ENCODE data around the gene INPP5D. TPM values are rescaled to one million over a fixed set of nuclear protein-coding genes. Genes with fewer than 3 reads are reported as not detected.

Gene INPP5D
- polyA plus RNA-seq, 3 donors: 30.6 to 90.2 (median 54.8) TPM

DNA sequence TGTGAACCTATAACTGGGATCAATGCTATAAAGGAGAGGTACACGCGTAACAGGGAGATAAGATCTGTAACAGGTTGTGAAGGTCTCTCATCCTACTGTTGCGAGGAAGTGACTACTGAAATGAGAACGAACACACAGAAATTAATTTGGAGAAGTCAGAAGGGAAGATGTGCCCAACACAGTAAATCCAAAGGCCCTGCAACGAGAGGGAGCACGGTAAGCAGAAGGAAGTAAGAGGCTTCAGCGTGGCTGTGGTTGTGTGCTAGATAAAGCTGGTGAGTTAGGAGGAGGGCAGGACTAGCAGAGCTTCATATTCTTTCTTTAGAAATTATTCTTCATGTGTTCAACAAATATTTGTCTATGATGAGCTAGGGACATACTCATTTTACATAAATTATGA is 188.9 kb downstream of the INPP5D start:
- Histone ChIP-seq H4K20me1 (ENCODE audit: insufficient read depth, low read length) (peaks cover 12% of the 10 kb centered on the region), H3K4me1 (ENCODE audit: control insufficient read depth in 1 of 2, insufficient read depth in 2 of 2, low read length in 2 of 2) (peaks cover 68 to 71% of the 10 kb centered on the region in 2 donors), H3K9ac (ENCODE audit: insufficient read depth, low read length, poor library complexity, severe bottlenecking) (no peak overlapping the region), H3K27me3 (ENCODE audit: control insufficient read depth in 2 of 2, insufficient read depth in 2 of 2, low read length in 2 of 2) (no peaks in the 10 kb centered on the region), H3K4me3 (replicated peaks in 1 of 3; ENCODE audit: low read depth in 2 of 3, low read length in 3 of 3) (peak overlapping the region in 1 of 3 experiments; percentile 30), H3K9me3 (replicated peaks in 1 of 2; ENCODE audit: control insufficient read depth in 1 of 2, insufficient read depth in 1 of 2, low read length in 2 of 2) (no peaks in the 10 kb centered on the region), H3K4me2 (replicated peaks; ENCODE audit: extremely low read depth, low read length, poor library complexity, severe bottlenecking) (peak overlapping the region; percentile 43), H3K79me2 (ENCODE audit: insufficient read depth, low read length) (peaks cover 26% of the 10 kb centered on the region), H3K36me3 (replicated peaks in 1 of 2; ENCODE audit: control insufficient read depth in 1 of 2, insufficient read depth in 2 of 2, low read length in 2 of 2) (peaks cover 2 to 5% of the 10 kb centered on the region in 2 donors), H3K27ac (ENCODE audit: low read depth in 1 of 2, low read length in 2 of 2) (peak overlapping the region in 1 of 2 donors; percentile 89), H2AFZ (ENCODE audit: insufficient read depth, low read depth, low read length, poor library complexity, severe bottlenecking) (no peak overlapping the region)
- H3K36me3 Mint-ChIP-seq: peaks cover 0 to under 1% of the 10 kb centered on the region in 2 donors
- peak overlapping the region; percentile 66 to 93 (median 89) for H3K27ac Mint-ChIP-seq
- intact Hi-C loops (cut with micrococcal nuclease): loop anchor here in 1 of 2 donors (10.0 kb wide), 1 partner anchor 154 kb away; no protein-coding TSS in a partner anchor
- 0% methylated on average over 5 of the region's 7 CpGs for WGBS (ENCODE audit: insufficient coverage)
- DNase-seq: peak; percentile 56 to 68 (median 66)
- TF ChIP-seq, protein P1, sequence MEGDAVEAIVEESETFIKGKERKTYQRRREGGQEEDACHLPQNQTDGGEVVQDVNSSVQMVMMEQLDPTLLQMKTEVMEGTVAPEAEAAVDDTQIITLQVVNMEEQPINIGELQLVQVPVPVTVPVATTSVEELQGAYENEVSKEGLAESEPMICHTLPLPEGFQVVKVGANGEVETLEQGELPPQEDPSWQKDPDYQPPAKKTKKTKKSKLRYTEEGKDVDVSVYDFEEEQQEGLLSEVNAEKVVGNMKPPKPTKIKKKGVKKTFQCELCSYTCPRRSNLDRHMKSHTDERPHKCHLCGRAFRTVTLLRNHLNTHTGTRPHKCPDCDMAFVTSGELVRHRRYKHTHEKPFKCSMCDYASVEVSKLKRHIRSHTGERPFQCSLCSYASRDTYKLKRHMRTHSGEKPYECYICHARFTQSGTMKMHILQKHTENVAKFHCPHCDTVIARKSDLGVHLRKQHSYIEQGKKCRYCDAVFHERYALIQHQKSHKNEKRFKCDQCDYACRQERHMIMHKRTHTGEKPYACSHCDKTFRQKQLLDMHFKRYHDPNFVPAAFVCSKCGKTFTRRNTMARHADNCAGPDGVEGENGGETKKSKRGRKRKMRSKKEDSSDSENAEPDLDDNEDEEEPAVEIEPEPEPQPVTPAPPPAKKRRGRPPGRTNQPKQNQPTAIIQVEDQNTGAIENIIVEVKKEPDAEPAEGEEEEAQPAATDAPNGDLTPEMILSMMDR (IDR thresholded peaks at IDR 0.05): no peak
- no peaks in the 10 kb centered on the region for H3K27me3 Mint-ChIP-seq (ENCODE audit: low read depth in 3 of 3)
- peaks cover 61% of the 10 kb centered on the region for H3K4me1 Mint-ChIP-seq
- H3K9me3 Mint-ChIP-seq: no peaks in the 10 kb centered on the region
- peak overlapping the region in 1 of 2 donors; percentile 66 for H3K4me3 Mint-ChIP-seq

DNA sequence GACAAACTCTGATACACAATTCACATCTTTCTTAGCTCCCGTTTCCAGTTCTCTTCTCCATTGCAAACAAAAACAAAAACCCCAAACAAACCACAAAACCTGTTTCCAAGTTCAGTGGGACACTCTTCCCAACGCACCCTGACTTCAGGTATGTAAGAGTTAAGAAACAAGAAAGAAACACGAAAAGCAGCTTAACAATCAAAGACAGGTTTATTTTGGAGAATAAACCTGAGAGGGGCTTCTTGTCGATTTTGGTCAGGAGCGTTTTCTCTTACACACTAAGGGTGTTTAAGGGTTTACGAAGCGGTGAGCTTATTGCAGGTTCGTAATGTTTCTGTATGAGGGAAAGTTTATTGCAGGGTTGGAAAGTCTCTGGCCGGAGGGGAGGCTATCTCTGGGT is 190.4 kb downstream of the INPP5D start:
- peaks cover 41% of the 10 kb centered on the region for H3K79me2 ChIP-seq (ENCODE audit: insufficient read depth, low read length)
- H4K20me1 ChIP-seq (ENCODE audit: insufficient read depth, low read length): peaks cover 24% of the 10 kb centered on the region
- peak overlapping the region in 1 of 2 donors; percentile 89 for H3K27ac ChIP-seq (ENCODE audit: low read depth in 1 of 2, low read length in 2 of 2)
- no peak overlapping the region for H2AFZ ChIP-seq (ENCODE audit: insufficient read depth, low read depth, low read length, poor library complexity, severe bottlenecking)
- no peaks in the 10 kb centered on the region for H3K27me3 Mint-ChIP-seq (ENCODE audit: low read depth in 3 of 3)
- no peaks in the 10 kb centered on the region for H3K9me3 Mint-ChIP-seq
- no peak overlapping the region for H3K4me3 Mint-ChIP-seq
- H3K9me3 ChIP-seq (replicated peaks in 1 of 2; ENCODE audit: control insufficient read depth in 1 of 2, insufficient read depth in 1 of 2, low read length in 2 of 2): no peaks in the 10 kb centered on the region
- H3K4me1 ChIP-seq (ENCODE audit: control insufficient read depth in 1 of 2, insufficient read depth in 2 of 2, low read length in 2 of 2): peaks cover 58 to 59% of the 10 kb centered on the region in 2 donors
- TF ChIP-seq, protein P1 (IDR thresholded peaks at IDR 0.05): no peak
- no peak overlapping the region for H3K9ac ChIP-seq (ENCODE audit: insufficient read depth, low read length, poor library complexity, severe bottlenecking)
- H3K27ac Mint-ChIP-seq: peak overlapping the region; percentile 82 to 94 (median 92)
- intact Hi-C loops (cut with micrococcal nuclease): loop anchor here (5.0 to 10.0 kb wide), 5 partner anchors 58 to 416 kb away; no protein-coding TSS in a partner anchor
- no peak overlapping the region for H3K4me2 ChIP-seq (replicated peaks; ENCODE audit: extremely low read depth, low read length, poor library complexity, severe bottlenecking)
- H3K4me3 ChIP-seq (replicated peaks in 1 of 3; ENCODE audit: low read depth in 2 of 3, low read length in 3 of 3): no peak overlapping the region
- peaks cover 0 to 9% of the 10 kb centered on the region in 2 donors for H3K36me3 Mint-ChIP-seq
- peaks cover 52% of the 10 kb centered on the region for H3K4me1 Mint-ChIP-seq
- H3K36me3 ChIP-seq (replicated peaks in 1 of 2; ENCODE audit: control insufficient read depth in 1 of 2, insufficient read depth in 2 of 2, low read length in 2 of 2): peaks cover 12 to 17% of the 10 kb centered on the region in 2 donors
- no peak for DNase-seq
- 91% methylated on average over 8 of the region's 9 CpGs for WGBS (ENCODE audit: insufficient coverage)
- no peaks in the 10 kb centered on the region for H3K27me3 ChIP-seq (ENCODE audit: control insufficient read depth in 2 of 2, insufficient read depth in 2 of 2, low read length in 2 of 2)

All from CD14-positive monocyte (primary cell).